Prostate gland (tissue), 2 donors: ENCODE data around the gene DST. TPM values are rescaled to one million over a fixed set of nuclear protein-coding genes. Genes with fewer than 3 reads are reported as not detected.

Experiments used
- DNase-seq: peaks from one replicate; pipeline ENCODE4 v3.0.0-alpha.2; 2019; ENCODE audit warnings: low spot score
- H3K27ac ChIP-seq, 2 donors: fragments of 200-600 bp; sonication (generic); 2 replicates each; pipeline ENCODE4 v1.5.1; 2017 to 2019
- H3K27me3 ChIP-seq: fragments of 200-600 bp; sonication (generic); replicated peaks from 2 replicates; pipeline ENCODE4 v1.5.1; 2019; ENCODE audit not compliant: insufficient read depth
- H3K36me3 ChIP-seq, 2 donors: fragments of 200-600 bp; sonication (generic); 1 replicate in 1 of 2; 2 replicates in 1 of 2; pipeline versions ENCODE4 v1.5.1 to v1.8.1; 2017 to 2019
- H3K4me1 ChIP-seq: fragments of 200-600 bp; sonication (generic); replicated peaks from 2 replicates; pipeline ENCODE4 v1.5.1; 2019
- H3K4me3 ChIP-seq, 2 donors: fragments of 200-600 bp; sonication (generic); 2 replicates each; pipeline ENCODE4 v1.5.1; 2017 to 2019
- H3K9me3 ChIP-seq: fragments of 200-600 bp; sonication (generic); 2 replicates; pipeline ENCODE4 v1.5.1; 2017
- CTCF ChIP-seq, 4 experiments: fragments of 200-600 bp in 2 of 4; fragments of 450-650 bp in 2 of 4; sonication (generic) in 2 of 4; IDR thresholded peaks; 1 replicate in 3 of 4; 2 replicates in 1 of 4; pipeline ENCODE4 v1.5.1; 2016 to 2019; ENCODE audit warnings: antibody characterized with exemption in 4 of 4, mild to moderate bottlenecking in 2 of 4, moderate library complexity in 2 of 4
- POLR2A ChIP-seq: fragments of 450-650 bp; IDR thresholded peaks from one replicate; pipeline ENCODE4 v1.6.1; 2016; ENCODE audit warnings: antibody characterized with exemption, mild to moderate bottlenecking
- POLR2AphosphoS5 ChIP-seq: sonication (generic); formaldehyde crosslinking; IDR thresholded peaks from one replicate; pipeline ENCODE4 v1.6.1; 2017; ENCODE audit warnings: antibody characterized with exemption
- WGBS: methylation state at CpG from one replicate; pipeline ENCODE4 v1.1.5; 2018; 5-methylcytosine and 5-hydroxymethylcytosine counted together
- intact Hi-C: fragments of 100-400 bp; cut with DNase I; formaldehyde crosslinking; loops from one replicate; pipeline ENCODE4 v1.14.2; 2022
- total RNA-seq, 2 donors: library from RNA; depleted of rRNA; stranded (reverse); fragments of >200 nt; gene quantifications; one replicate each; pipeline ENCODE4 v1.1.0, GENCODE V29; 2016

Gene DST
- total RNA-seq, 2 donors from 2014 or later = 131 to 242 TPM

GRCh38 chr6:56689663-56690062 is 47.0 kb upstream of the DST start:
- H3K27me3 ChIP-seq = no peaks in the 10 kb centered on the region
- no peak for TF ChIP-seq POLR2A
- no peak for TF ChIP-seq CTCF (IDR thresholded peaks at IDR 0.05)
- no peak for TF ChIP-seq POLR2AphosphoS5
- DNase-seq = no peak
- no peak overlapping the region for H3K4me3 ChIP-seq
- intact Hi-C loops = loop anchor here (10.0 kb wide), 1 partner anchor 335 kb away; no protein-coding TSS in a partner anchor
- no peaks in the 10 kb centered on the region for H3K36me3 ChIP-seq
- 100% methylated on average over 1 of the region's 1 CpG for WGBS
- H3K27ac ChIP-seq = no peak overlapping the region
- H3K4me1 ChIP-seq = no peaks in the 10 kb centered on the region
- no peaks in the 10 kb centered on the region for H3K9me3 ChIP-seq

GRCh38 chr6:56689114-56689513 is 46.4 kb upstream of the DST start:
- Histone ChIP-seq H3K36me3 (no peaks in the 10 kb centered on the region), H3K27me3 (no peaks in the 10 kb centered on the region), H3K27ac (no peak overlapping the region), H3K4me3 (no peak overlapping the region), H3K9me3 (no peaks in the 10 kb centered on the region), H3K4me1 (no peaks in the 10 kb centered on the region)
- no peak for TF ChIP-seq CTCF (IDR thresholded peaks at IDR 0.05)
- no peak for TF ChIP-seq POLR2A
- no peak for TF ChIP-seq POLR2AphosphoS5
- WGBS = 78% methylated on average over 3 of the region's 3 CpGs
- intact Hi-C loops = no loop called here
- DNase-seq = no peak

- Histone ChIP-seq H3K4me3 (no peak overlapping the region), H3K9me3 (no peaks in the 10 kb centered on the region), H3K36me3 (no peaks in the 10 kb centered on the region), H3K27me3 (no peaks in the 10 kb centered on the region), H3K4me1 (no peaks in the 10 kb centered on the region), H3K27ac (no peak overlapping the region)
- intact Hi-C loops = no loop called here
- TF ChIP-seq POLR2A = no peak
- DNase-seq = no peak
- 83% methylated on average over 2 of the region's 2 CpGs for WGBS
Observed at GRCh38 chr6:56688521-56688920, 45.8 kb upstream of the DST start.

GRCh38 chr6:56687551-56687950 is 44.9 kb upstream of the DST start:
- no peak overlapping the region for H3K4me3 ChIP-seq
- intact Hi-C loops = no loop called here
- no peak overlapping the region for H3K27ac ChIP-seq
- no peak for TF ChIP-seq POLR2A
- TF ChIP-seq CTCF (IDR thresholded peaks at IDR 0.05) = no peak
- TF ChIP-seq POLR2AphosphoS5 = no peak
- H3K4me1 ChIP-seq = no peaks in the 10 kb centered on the region
- 68% methylated on average over 1 of the region's 1 CpG for WGBS
- no peaks in the 10 kb centered on the region for H3K36me3 ChIP-seq
- no peaks in the 10 kb centered on the region for H3K9me3 ChIP-seq
- no peaks in the 10 kb centered on the region for H3K27me3 ChIP-seq
- no peak for DNase-seq

- Histone ChIP-seq H3K9me3 (no peaks in the 10 kb centered on the region), H3K4me3 (no peak overlapping the region), H3K36me3 (no peaks in the 10 kb centered on the region), H3K27ac (no peak overlapping the region), H3K27me3 (no peaks in the 10 kb centered on the region), H3K4me1 (no peaks in the 10 kb centered on the region)
- 78% methylated on average over 2 of the region's 2 CpGs for WGBS
- DNase-seq = no peak
- intact Hi-C loops = no loop called here
- no peak for TF ChIP-seq CTCF (IDR thresholded peaks at IDR 0.05)
- no peak for TF ChIP-seq POLR2A
- no peak for TF ChIP-seq POLR2AphosphoS5
Observed at GRCh38 chr6:56686429-56686828, 43.7 kb upstream of the DST start.
